ENCODE data around the gene CYP1B1.

CYP1B1 gene

DNA sequence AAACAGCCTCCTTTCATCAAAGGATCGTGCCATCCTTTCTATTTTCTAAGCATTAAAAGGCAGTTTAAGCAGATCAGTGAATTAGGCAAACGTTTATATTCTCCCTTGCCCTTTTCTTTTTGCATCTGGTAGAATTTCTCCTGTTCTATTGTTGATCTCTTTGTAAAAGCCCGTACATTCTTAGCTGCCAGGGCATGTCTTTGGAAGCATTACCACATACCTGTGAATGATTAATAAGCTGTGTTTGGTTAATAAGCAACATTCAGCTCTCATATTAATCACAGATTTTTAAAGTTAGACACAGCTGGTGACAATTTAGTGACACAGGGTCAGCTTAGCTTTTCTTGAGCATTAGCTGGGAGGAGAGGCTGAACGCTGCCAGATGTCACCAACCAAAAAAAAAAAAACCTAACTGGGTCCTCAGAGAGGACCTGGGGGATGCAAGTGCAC is 33.8 kb upstream of the CYP1B1 start:
- 78% methylated on average over 3 of the region's 4 CpGs for WGBS
- Histone ChIP-seq H2BK12ac (ENCODE audit: low read length in 2 of 2) (no peak overlapping the region), H3K36me3 (ENCODE audit: control insufficient read depth in 1 of 2, insufficient read depth in 2 of 2, low read depth in 1 of 2, low read length in 2 of 2) (no peaks in the 10 kb centered on the region), H3K18ac (ENCODE audit: low read depth in 1 of 2, low read length in 2 of 2) (no peak overlapping the region), H4K8ac (ENCODE audit: low read length) (no peak overlapping the region), H3K27me3 (ENCODE audit: control insufficient read depth in 1 of 2, insufficient read depth in 1 of 2, low read length in 2 of 2) (no peaks in the 10 kb centered on the region), H3K4me3 (ENCODE audit: insufficient read depth in 1 of 2, low read depth in 1 of 2, low read length in 2 of 2) (no peak overlapping the region), H2AFZ (ENCODE audit: low read depth, low read length) (no peak overlapping the region), H4K91ac (ENCODE audit: low read length) (no peak overlapping the region), H3K14ac (ENCODE audit: low read length in 2 of 2) (no peak overlapping the region), H3K9me3 (ENCODE audit: control insufficient read depth, low read length) (peaks cover 4% of the 10 kb centered on the region), H3K4ac (ENCODE audit: low read depth in 1 of 2, low read length in 2 of 2) (no peak overlapping the region), H3K4me2 (ENCODE audit: low read length, poor library complexity, severe bottlenecking) (peak overlapping the region; percentile 42), H2BK15ac (ENCODE audit: low read depth, poor library complexity, severe bottlenecking) (no peak overlapping the region), H2BK5ac (ENCODE audit: low read depth, low read length, poor library complexity, severe bottlenecking) (peak overlapping the region; percentile 73), H2BK120ac (ENCODE audit: low read depth, low read length) (no peak overlapping the region), H2AK5ac (ENCODE audit: low read length, severe bottlenecking) (peak overlapping the region; percentile 84), H3K27ac (ENCODE audit: low read length, poor library complexity, severe bottlenecking) (peak overlapping the region; percentile 91), H3K4me1 (ENCODE audit: control insufficient read depth, insufficient read depth, low read depth, low read length) (peaks cover 21% of the 10 kb centered on the region), H3K79me1 (replicated peaks; ENCODE audit: low read length, poor library complexity, severe bottlenecking) (peaks cover 18% of the 10 kb centered on the region), H3K9ac (ENCODE audit: low read length) (peak overlapping the region; percentile 32), H3K23ac (ENCODE audit: low read length in 2 of 2) (no peak overlapping the region)
- no peak for DNase-seq

DNA sequence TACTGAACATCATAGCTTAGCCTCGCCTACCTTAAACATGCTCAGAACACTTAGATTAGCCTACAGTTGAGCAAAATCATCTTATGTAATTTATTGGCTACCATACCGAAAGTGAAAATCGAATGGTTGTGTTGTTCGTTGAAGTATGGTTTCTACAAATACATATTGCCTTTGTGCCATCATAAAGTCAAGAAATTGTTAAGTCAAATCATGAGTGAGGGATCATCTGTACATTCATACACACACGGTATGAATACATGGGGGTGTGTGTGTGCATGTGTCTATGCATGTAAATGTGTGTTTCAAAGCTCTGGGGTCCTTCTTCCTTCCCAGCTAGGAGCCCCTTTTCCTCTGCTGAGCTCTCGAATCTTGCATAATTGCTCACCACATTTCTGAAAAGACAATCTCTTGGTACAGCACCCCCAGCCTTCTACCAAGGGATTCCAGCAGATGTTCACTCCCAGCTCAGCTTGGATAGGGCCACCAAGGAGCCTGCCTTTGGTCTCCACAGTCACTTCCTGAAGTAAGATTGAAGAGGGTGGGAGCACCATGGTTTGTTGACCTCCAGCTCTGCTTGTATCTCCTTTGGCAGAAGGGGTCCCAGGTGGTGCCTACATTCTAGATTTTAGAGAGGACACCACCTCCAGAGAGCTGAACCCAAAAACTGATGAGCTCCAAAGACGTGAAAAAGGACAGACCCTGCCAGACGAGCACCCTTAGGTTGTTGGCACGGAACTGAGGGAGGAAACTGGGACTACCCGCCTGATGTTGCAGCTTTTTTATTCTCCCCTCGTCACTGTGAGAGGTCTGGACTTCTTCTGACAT is 33.2 kb upstream of the CYP1B1 start:
- Histone ChIP-seq H2BK120ac (ENCODE audit: low read depth, low read length) (no peak overlapping the region), H3K4me2 (ENCODE audit: low read length, poor library complexity, severe bottlenecking) (peak overlapping the region; percentile 26), H3K4ac (ENCODE audit: low read depth in 1 of 2, low read length in 2 of 2) (no peak overlapping the region), H3K27ac (ENCODE audit: low read length, poor library complexity, severe bottlenecking) (peak overlapping the region; percentile 91), H3K9me3 (ENCODE audit: control insufficient read depth, low read length) (peaks cover 5% of the 10 kb centered on the region), H3K79me1 (replicated peaks; ENCODE audit: low read length, poor library complexity, severe bottlenecking) (peaks cover 14% of the 10 kb centered on the region), H2BK5ac (ENCODE audit: low read depth, low read length, poor library complexity, severe bottlenecking) (peak overlapping the region; percentile 73), H2BK12ac (ENCODE audit: low read length in 2 of 2) (peak overlapping the region; percentile 21 to 28), H3K4me1 (ENCODE audit: control insufficient read depth, insufficient read depth, low read depth, low read length) (peaks cover 21% of the 10 kb centered on the region), H3K14ac (ENCODE audit: low read length in 2 of 2) (peak overlapping the region in 1 of 2 experiments; percentile 42), H3K9ac (ENCODE audit: low read length) (peak overlapping the region; percentile 32), H4K91ac (ENCODE audit: low read length) (no peak overlapping the region), H2AFZ (ENCODE audit: low read depth, low read length) (no peak overlapping the region), H4K8ac (ENCODE audit: low read length) (no peak overlapping the region), H2BK15ac (ENCODE audit: low read depth, poor library complexity, severe bottlenecking) (no peak overlapping the region), H3K4me3 (ENCODE audit: insufficient read depth in 1 of 2, low read depth in 1 of 2, low read length in 2 of 2) (no peak overlapping the region), H3K23ac (ENCODE audit: low read length in 2 of 2) (no peak overlapping the region), H3K18ac (ENCODE audit: low read depth in 1 of 2, low read length in 2 of 2) (peak overlapping the region in 1 of 2 experiments; percentile 19), H3K27me3 (ENCODE audit: control insufficient read depth in 1 of 2, insufficient read depth in 1 of 2, low read length in 2 of 2) (no peaks in the 10 kb centered on the region), H3K36me3 (ENCODE audit: control insufficient read depth in 1 of 2, insufficient read depth in 2 of 2, low read depth in 1 of 2, low read length in 2 of 2) (no peaks in the 10 kb centered on the region), H2AK5ac (ENCODE audit: low read length, severe bottlenecking) (peak overlapping the region; percentile 84)
- 90% methylated on average over 10 of the region's 11 CpGs for WGBS
- DNase-seq, result no peak

DNA sequence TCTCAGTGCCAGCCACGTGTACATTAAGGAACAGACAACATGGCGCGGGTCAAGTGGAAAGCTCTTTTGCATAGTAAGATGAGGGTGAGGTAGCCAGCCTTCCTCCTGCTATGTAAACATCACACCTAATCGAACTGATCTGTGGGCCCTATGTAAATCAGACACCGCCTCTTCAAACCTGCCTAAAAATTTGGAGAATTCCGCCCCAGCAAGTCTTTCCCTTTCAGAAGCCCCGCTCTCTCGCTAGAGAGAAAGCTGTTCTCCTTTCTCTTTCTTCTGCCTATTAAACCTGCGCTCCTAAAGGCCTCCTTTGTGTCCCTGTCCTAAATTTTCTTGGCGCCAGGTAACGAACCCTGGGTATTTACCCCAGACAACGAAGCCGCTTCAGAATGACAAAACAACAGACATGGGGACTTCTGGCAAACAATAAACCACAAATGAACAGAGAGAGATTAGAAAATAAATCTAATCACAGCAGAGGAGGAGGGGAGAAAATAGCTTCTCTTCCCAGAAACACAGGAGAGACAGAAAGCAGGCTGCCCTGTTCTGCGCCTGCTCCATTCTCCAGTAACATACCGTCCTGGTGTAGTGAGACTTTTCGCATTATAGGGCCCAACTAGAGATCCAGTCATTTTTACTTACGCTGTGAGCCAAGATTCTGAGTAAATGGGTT is 31.9 kb upstream of the CYP1B1 start:
- Histone ChIP-seq H3K79me1 (replicated peaks; ENCODE audit: low read length, poor library complexity, severe bottlenecking) (peaks cover 14% of the 10 kb centered on the region), H2AFZ (ENCODE audit: low read depth, low read length) (no peak overlapping the region), H3K4me2 (ENCODE audit: low read length, poor library complexity, severe bottlenecking) (no peak overlapping the region), H4K91ac (ENCODE audit: low read length) (peak overlapping the region; percentile 52), H2AK5ac (ENCODE audit: low read length, severe bottlenecking) (peak overlapping the region; percentile 18), H3K27ac (ENCODE audit: low read length, poor library complexity, severe bottlenecking) (peak overlapping the region; percentile 98), H3K18ac (ENCODE audit: low read depth in 1 of 2, low read length in 2 of 2) (peak overlapping the region; percentile 52 to 65), H3K9me3 (ENCODE audit: control insufficient read depth, low read length) (peaks cover 10% of the 10 kb centered on the region), H3K14ac (ENCODE audit: low read length in 2 of 2) (no peak overlapping the region), H3K4me3 (ENCODE audit: insufficient read depth in 1 of 2, low read depth in 1 of 2, low read length in 2 of 2) (no peak overlapping the region), H2BK12ac (ENCODE audit: low read length in 2 of 2) (peak overlapping the region; percentile 11 to 94), H3K27me3 (ENCODE audit: control insufficient read depth in 1 of 2, insufficient read depth in 1 of 2, low read length in 2 of 2) (no peaks in the 10 kb centered on the region), H3K36me3 (ENCODE audit: control insufficient read depth in 1 of 2, insufficient read depth in 2 of 2, low read depth in 1 of 2, low read length in 2 of 2) (no peaks in the 10 kb centered on the region), H3K4ac (ENCODE audit: low read depth in 1 of 2, low read length in 2 of 2) (peak overlapping the region; percentile 68 to 94), H2BK5ac (ENCODE audit: low read depth, low read length, poor library complexity, severe bottlenecking) (no peak overlapping the region), H3K4me1 (ENCODE audit: control insufficient read depth, insufficient read depth, low read depth, low read length) (peaks cover 19% of the 10 kb centered on the region), H2BK120ac (ENCODE audit: low read depth, low read length) (peak overlapping the region; percentile 27), H2BK15ac (ENCODE audit: low read depth, poor library complexity, severe bottlenecking) (no peak overlapping the region), H3K23ac (ENCODE audit: low read length in 2 of 2) (no peak overlapping the region), H4K8ac (ENCODE audit: low read length) (peak overlapping the region; percentile 78), H3K9ac (ENCODE audit: low read length) (no peak overlapping the region)
- 84% methylated on average over 17 of the region's 17 CpGs for WGBS
- no peak for DNase-seq

Data from mesenchymal stem cell (in vitro differentiated cells and primary cell).